NCI-H510A (cell line): ENCODE measurements around the gene RHOT1.
"Not testable (repeated sequence)": the region's sequence is repeated elsewhere in the genome, so short reads cannot be mapped to it uniquely, and the experiment has no call there.

ENCODE experiments used
- DNase-seq: peaks from one replicate; lab custom pipeline; 2025; lab: John Stamatoyannopoulos, UW

The RHOT1 gene

GRCh38 chr17:32159586-32160438 is 17.5 kb downstream of the RHOT1 start:
- no peak for DNase-seq

GRCh38 chr17:32160526-32160925 is 18.2 kb downstream of the RHOT1 start:
- DNase-seq, result no peak

DNA sequence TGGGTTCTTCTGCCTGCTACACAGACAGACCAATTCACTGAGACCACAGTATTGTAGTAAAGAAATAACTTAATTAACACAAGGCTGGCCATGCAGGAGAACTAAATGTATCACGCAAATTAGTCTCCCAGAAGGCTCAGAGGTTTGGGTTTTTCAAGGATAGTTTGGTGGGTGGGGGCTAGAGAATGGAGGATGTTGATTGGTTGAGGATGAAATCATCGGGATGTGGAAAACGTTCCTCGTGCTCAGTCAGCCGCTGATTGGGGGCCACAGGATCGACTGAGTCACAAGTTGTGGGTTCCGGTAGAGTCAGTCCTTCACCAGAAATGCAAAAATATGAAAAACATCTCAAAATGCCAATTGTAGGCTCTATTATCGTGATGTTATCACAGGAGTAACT is 18.7 kb downstream of the RHOT1 start:
- no peak for DNase-seq

DNA sequence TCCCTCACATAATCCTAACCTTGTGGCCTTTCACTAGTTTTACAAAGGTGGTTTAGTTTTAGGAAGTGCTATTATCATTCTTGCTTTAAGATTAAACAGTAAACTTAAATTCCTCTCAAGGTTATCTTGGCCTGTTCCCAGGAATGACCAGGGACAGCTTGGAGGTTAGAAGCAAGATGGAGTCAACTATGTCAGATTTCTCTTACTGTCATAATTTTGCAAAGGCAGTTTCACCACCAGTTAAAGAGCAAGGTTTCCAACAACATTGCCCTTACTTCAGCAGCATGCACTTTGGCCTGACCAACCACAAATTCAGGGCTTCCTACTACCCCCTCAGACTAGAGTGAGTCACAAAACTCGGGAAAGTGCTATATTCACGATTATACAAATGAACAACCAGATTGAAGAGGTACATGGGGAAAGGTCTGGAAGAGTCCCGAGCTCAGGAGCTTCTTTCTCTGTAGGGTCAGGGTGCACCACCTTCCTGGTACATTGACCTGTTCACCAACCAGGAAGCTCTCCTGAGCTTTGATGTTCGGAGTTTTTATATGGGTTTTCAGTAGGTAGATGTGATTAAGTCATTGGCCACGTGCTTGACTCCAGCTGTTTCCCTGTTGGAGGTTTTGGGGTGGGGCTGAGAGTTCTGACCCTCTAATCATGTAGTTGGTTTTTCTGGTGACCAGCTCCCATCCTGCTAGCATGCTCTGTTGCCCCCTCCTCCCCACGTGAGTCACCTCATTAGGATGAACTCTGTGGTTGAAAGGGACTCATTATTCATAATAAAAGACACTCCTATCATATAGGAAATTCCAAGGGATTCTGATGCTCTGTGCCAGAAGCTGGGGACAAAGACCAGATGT is 19.4 kb downstream of the RHOT1 start:
- no peak for DNase-seq

- DNase-seq, result no peak
These were observed 32.6 kb downstream of the RHOT1 start for GRCh38 chr17:32174889-32175288.

DNA sequence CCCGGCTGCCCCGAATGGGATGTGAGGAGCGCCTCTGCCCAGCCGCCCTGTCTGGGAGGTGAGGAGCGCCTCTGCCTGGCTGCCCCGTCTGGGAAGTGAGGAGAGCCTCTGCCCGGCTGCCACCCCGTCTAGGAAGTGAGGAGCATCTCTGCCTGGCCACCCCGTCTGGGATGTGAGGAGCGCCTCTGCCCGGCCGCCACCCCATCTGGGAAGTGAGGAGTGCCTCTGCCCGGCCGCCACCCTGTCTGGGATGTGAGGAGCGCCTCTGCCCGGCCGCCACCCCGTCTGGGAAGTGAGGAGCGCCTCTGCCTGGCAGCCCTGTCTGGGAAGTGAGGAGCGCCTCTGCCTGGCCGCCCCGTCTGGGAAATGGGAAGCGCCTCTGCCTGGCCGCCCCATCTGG is 36.4 kb downstream of the RHOT1 start:
- DNase-seq, result not testable (repeated sequence)

DNA sequence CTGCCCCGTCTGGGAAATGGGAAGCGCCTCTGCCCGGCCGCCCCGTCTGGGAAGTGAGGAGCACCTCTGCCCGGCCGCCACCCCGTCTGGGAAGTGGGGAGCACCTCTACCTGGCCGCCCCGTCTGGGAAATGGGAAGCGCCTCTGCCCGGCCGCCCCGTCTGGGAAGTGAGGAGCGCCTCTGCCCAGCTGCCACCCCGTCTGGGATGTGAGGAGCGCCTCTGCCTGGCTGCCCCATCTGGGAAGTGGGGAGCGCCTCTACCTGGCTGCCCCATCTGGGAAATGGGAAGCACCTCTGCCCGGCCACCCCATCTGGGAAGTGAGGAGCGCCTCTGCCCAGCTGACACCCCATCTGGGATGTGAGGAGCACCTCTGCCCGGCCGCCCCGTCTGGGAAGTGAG is 36.8 kb downstream of the RHOT1 start:
- not testable (repeated sequence) for DNase-seq

- not testable (repeated sequence) for DNase-seq
These were observed 37.2 kb downstream of the RHOT1 start for GRCh38 chr17:32179526-32179925.

DNA sequence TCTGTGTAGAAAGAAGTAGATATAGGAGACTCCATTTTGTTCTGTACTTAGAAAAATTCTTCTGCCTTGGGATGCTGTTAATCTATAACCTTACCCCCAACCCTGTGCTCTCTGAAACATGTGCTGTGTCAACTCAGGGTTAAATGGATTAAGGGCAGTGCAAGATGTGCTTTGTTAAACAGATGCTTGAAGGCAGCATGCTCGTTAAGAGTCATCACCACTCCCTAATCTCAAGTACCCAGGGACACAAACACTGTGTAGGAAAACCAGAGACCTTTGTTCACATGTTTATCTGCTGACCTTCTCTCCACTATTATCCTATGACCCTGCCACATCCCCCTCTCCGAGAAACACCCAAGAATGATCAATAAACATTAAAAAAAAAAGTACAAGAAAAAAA is 38.0 kb downstream of the RHOT1 start:
- DNase-seq, result not testable (repeated sequence)

DNA sequence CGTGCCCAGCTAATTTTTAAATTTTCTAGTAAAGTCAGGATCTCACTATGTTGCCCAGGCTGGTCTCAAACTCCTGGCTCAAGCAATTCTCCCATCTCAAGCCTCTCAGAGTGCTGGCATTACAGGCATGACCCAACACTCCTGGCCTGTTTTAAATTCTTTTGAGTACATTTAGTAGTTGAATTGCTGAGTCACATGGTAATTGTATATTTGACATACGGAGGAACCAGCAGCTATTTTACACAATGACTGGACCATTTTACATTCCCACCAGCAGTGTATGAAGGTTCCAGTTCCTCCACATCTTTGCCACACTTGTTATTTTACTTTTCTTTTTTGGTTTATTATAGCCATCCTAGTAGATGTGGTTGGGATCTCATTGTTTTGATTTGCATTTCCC is 43.6 kb downstream of the RHOT1 start:
- no peak for DNase-seq

DNA sequence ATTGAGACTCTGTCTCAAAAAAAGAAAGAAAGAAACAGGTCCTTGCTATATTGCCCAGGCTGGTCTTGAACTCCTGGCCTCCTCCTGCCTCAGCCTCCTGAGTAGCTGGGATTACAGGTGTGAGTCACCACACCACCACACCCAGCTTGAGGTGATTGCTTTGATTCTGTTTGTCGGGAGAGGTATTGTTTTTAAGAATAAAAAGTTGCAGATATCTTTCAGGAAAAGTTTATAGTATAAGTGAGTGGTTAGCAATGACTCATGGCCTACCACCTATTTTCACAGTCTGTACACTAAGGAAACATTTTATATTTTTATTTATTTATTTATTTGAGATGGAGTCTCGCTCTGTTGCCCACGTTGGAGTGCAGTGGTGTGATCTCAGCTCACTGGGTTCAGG is 45.0 kb downstream of the RHOT1 start:
- no peak for DNase-seq

- no peak for DNase-seq
These were observed 47.0 kb downstream of the RHOT1 start for GRCh38 chr17:32189343-32189742.

- no peak for DNase-seq
These were observed 49.0 kb downstream of the RHOT1 start for GRCh38 chr17:32191306-32191705.

GRCh38 chr17:32192379-32192778 is 50.1 kb downstream of the RHOT1 start:
- DNase-seq, result no peak

GRCh38 chr17:32197987-32198386 is 55.7 kb downstream of the RHOT1 start:
- no peak for DNase-seq

DNA sequence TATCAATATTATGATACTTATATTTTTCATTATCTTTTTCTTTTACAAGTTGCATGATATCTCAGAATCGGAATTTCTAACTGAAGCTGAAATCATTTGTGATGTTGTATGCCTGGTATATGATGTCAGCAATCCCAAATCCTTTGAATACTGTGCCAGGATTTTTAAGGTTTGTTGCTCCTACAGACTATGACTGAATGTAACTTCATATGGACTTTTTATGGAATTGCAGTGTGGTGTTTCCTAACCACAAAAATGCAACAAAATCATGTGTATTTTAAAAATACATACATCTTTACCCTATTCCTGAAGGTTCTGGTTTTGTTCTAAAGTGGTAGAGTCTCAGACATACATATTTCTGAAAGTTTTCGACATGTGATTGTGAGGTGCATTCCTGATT is 64.6 kb downstream of the RHOT1 start:
- DNase-seq, result no peak

- DNase-seq, result no peak
These were observed 66.1 kb downstream of the RHOT1 start for GRCh38 chr17:32208436-32208835.

DNA sequence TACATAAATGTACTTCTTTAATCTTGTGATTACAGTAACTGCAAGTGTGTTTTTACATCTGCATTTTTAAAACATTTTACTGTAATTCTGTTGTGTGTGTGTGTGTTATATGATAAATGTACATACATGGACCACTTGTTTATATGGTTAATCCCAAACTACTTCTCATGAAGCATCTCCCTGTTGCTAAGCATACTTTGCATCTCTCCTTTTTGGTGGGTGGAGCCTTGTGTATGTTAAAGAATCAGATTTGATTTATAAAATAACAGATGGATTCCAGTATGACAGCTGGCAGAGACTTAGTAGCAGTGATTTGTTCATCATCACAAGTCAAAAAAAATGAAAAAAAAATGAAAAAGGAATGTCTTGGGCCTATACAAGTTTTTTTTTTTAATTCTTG is 67.3 kb downstream of the RHOT1 start:
- DNase-seq, result no peak

GRCh38 chr17:32211671-32212070 is 69.4 kb downstream of the RHOT1 start:
- DNase-seq, result no peak

GRCh38 chr17:32215696-32216095 is 73.4 kb downstream of the RHOT1 start:
- DNase-seq, result no peak

DNA sequence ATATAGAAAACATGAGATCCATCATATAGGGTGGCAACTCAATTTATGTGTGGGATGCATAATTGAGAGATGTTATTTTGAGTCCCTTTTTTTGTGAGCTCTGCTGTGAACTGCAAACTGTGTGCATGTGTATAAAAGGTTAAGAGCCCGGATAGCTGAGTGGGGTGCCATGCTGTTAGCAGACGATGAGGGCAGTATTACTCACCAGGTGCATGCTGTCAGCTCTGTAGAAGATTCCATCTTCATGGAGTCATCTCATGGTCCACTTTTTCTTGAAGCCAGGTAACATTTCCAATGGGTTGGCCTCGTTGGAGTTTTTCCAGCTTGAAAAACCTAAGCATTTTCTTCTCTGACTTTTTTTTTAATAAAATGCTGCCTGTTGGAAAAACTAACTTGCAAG is 80.3 kb downstream of the RHOT1 start:
- no peak for DNase-seq

DNA sequence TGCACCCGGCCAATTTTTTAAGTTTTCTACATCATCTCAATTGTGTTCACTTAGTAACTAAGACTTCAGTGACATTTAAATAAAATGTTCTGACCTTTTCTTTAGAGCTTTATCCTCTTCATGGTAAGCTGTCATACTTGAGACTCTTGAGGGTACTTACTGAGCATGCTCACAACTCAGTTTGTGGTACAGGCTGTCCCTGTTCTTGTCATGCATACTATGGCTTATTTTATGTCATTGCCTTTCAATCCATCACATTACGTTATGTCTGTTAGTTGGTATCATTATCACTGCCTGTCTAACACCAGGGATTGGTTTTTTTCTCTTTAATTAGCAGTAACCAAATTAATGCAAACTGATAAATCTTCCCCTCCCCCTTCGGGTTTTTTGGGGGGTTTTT is 81.4 kb downstream of the RHOT1 start:
- no peak for DNase-seq

DNA sequence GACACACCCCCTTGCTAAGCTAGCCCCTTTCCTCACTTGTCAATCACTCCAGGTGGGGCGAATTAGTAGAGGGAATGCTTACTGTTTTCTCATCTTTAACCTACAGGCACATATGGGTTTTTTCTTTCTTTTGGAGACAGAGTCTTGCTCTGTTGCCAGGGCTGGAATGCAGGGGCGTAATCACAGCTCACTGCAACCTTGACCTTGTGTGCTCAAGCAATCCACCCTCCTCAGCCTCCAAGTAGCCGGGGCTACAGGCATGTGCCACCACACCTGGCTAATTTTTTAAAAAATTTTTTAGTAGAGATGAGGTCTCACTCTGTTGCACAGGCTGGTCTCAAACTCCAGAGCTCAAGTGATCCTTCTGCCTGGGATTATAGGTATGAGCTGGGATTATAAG is 84.6 kb downstream of the RHOT1 start:
- DNase-seq, result no peak
